ENCODE measurements around the gene OLFML3.
A peak's percentile ranks its signal among the peaks of the same experiment; 100 is the strongest.
"Not testable (repeated sequence)": the region's sequence is repeated elsewhere in the genome, so short reads cannot be mapped to it uniquely, and the experiment has no call there.

OLFML3 gene

DNA sequence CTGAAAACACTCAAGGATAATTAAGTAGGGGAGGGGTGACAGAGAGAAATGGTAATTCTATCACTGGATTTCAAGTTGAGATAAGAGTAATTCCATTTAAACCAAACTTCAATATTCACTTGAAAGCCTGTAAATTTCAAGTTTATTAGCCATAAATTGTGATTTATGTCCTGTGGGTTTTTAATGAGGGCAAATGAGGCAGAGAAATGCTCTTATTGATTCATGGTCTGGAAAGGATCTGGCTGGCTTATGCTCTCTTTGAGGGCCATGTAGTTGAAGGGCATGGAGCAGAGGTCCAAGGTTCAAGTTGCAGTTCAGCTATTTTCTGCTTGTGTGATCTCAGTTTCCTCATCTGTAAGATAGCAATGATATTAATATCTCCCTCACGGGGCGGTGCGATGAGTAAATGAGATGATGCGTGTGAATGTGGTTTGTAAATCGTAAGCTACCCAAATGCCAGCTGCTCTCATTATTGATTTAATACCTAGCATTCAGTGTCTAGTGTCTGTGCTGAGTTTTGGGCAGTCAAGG, 12.3 kb downstream of the OLFML3 start:
- no peak for DNase-seq (ENCODE audit: low read depth in 2 of 2)

DNA sequence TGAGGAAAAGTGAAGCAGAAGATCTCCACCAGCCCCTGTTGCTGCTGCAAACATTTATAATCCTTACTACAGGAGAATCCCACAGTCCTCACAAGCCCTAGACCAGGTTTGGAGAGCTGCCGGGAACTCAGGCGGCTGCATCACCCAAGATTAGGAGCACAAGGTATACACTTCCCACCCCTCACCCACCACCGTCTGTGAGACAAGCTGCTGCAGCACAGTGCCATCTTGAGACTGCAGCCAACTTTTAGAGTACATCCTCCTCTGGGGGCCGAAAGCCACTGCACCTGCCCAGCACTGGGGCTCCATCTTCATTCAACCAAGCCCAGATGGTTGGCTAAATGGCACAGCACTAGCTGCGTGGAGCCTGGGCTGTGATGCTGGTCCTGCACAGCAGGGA, 13.8 kb downstream of the OLFML3 start:
- DNase-seq (ENCODE audit: low read depth in 2 of 2) = no peak

DNA sequence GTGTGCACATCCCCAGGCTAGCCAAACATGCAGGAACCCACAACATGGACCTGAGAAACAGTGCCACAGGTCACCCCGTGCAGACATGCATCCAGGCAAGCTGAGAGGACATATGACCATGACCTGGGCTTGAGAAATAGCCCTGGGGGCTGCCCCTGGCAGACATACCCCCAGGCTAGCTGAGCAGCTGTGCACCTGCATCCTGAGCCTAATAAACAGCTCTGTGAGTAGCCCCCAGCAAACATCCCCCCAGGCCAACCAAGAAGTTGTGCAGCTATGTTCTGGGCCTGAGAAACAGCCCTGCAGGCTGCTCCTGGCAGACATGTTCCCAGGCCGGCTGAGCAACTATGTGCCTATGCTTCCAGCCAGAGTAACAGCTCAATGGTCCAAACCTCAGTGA, 14.5 kb downstream of the OLFML3 start:
- DNase-seq (ENCODE audit: low read depth in 2 of 2) = no peak

DNA sequence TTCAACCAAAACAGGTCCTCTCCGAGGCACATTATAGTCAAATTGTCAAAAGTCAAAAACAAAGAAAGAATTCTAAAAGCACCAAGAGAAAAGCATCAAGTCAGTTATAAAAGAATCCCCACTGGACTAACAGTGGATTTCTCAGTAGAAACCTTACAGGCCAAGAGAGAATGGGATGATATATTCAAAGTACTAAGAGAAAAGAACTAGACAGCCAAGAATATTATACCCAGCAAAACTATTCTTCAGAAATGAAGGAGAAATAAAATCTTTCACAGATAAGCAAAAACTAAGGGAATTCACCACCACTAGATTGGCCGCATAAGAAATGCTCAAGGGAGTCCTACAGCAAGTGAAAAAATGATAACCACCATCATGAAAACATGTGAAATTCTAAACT, 16.1 kb downstream of the OLFML3 start:
- no peak for DNase-seq (ENCODE audit: low read depth in 2 of 2)

DNA sequence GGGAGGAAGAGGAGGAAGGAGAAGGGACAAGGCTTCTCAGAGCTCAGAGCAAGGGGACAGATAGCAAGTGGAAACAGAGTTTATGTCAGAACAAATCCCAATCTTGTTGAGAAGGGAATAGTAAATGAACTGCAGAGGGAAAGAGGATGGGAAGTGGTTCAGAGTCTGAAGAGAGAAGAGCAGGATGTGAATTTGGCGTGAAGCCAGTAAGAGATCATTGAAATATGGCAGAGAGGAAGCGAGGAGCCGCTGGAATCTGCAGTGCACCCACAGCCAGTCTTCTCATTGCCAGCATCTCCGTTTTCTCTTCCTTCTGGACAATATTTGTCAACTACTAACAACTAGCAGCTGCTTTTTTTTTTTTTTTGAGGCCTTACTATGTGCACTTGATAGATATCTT, 19.1 kb downstream of the OLFML3 start:
- peak; percentile 61 to 63 for DNase-seq (ENCODE audit: low read depth in 2 of 2)

DNA sequence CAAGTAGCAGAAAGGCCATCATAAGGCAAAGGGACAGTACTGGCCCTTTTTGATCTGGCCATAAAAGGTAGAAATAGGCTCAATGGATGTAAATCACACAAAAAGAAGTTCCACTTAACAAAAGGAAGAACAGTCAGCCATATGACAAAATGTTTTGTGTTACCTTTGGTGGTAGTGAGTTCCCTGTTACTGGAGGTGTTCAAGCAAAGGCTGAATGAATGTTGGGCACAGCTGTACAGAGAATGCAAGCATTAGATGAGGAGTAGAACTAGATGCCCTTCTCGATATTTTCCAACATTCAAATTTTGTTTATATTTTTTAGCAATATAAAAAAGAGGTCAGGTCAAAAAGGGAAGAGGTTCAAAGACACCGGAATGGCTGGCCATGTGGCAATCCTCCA, 20.0 kb downstream of the OLFML3 start:
- DNase-seq (ENCODE audit: low read depth in 2 of 2) = no peak

DNA sequence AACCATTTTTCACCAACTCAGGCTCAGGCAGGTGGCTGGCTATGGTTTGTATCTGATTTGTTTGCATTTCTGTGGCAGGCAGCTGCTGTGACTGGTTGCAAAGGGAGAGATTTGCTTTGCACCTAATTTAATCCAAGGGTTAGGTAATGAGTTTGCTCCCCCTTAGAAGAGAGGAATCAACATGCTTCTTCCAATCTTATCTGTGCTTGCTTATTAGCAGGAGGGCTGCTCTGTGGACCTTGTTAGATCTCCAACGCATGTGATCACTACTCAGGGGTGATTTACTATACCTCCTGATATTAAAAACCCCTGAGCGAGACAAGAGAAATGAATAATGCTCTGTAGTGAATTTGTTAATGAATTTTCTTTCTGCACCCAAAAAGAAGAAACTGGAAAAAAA, 20.5 kb downstream of the OLFML3 start:
- DNase-seq (ENCODE audit: low read depth in 2 of 2) = no peak

DNA sequence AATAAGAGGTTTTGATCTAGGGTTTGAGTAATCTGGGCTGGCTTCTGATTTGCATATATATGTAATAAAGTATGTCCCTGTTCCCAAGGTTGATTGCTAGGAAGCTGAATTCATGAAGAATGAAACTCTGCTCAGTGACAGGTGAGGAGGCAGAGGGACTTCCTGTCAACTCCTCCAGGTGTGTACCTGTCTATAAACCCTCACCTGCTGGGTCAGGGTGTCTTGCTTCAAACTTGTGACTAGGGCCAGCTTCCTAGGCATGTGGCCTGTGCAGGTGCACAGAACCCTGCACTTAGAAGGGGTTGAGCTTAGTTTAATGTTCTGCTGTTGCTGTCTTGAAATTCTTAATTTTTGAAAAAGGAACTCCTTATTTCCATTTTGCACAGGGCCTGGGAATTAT, 21.1 kb downstream of the OLFML3 start:
- DNase-seq (ENCODE audit: low read depth in 2 of 2) = no peak

DNA sequence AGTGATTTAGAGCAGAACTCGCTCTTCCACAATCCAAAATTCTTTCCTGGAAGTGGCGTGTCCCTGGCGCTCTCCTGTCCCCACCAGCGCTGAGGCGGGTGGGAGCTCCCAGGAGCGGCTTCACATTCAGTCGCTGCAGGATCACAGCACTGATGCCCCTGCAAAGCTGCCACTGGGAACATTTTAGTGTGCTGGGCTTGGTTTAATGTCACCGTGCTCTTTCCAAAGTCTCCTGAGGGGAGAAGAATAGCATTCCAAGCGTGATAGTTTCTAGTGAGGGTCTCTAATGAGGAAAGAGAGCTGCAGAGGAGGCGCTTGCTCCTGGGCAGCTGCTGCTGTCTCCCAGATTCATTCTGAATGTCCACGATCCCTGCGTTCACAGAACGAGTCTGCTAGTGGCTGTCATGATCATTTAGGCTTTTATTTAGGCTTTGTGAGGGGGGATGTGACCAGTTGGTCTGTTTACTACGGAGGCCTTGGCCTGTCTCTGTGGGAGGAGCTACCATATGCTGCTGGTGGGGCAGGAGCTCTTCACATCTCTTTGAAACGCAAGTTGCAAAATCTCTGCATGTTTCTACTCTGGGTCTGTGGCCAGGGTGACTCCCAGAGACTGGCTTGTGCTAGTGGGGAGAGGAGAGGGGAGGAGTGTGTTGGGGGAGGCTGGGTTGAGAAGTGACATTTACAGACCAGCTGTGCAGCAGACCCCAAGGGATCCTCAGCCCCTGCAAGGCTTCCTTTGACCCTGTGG, 23.4 kb downstream of the OLFML3 start:
- peak in 1 of 2 experiments; percentile 64 for DNase-seq (ENCODE audit: low read depth in 2 of 2)

DNA sequence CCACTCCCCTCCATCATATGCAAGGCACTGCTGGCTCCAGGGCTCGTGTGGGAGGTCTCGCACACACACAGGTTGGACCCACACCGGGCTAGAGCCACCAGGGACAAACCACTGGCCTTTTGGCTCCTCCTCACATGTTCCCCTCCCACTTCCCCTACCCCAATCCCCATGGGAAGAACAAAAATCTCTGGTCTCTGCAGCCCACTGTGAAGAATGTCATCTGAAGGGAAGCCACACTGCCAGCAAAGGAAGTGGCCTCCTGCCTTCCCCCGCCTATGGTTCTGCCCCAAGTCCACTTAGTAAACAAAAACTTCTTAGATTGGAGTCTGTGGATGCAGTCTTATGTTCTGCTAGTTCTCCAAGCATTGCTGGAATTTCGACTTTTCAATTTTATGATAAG, 24.2 kb downstream of the OLFML3 start:
- no peak for DNase-seq (ENCODE audit: low read depth in 2 of 2)

DNA sequence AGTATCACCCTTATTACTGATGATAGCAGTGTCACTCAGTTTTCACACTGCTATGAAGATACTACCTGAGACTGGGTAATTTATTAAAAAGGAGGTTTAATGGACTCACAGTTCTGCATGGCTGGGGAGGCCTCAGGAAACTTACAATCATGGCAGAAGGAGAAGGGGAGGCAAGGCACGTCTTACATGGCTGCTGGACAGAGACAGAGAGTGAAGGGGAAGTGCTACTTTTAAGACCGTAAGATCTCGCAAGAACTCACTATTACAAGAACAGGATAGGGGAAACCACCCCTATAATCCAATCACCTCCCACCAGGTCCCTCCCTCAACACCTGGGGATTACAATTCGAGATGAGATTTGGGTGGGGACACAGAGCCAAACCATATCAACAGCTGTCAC, 27.6 kb downstream of the OLFML3 start:
- not testable (repeated sequence) for DNase-seq (ENCODE audit: low read depth in 2 of 2)

DNA sequence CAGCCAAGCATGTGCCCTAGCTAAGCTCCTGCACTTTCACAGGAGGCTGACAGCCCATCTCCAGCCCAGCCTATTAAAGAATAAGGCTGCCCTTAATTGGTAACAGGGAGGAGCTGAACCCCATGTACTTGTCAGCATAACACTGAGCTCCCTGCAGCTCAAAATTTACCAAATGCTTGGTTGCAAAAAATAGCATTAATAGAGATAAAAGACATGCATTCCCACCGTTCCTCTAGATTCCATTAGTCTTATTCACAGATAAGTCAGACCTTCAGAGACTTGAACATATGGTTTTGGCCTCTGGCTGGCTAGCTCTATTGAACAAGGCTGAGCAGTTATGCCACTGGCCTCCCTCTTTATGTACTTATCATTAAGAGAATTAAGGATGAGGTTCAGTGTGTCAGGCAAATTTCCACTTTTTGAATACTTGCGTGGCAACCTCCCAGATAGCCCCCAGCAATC, 29.2 kb downstream of the OLFML3 start:
- peak; percentile 36 to 39 for DNase-seq (ENCODE audit: low read depth in 2 of 2)

DNA sequence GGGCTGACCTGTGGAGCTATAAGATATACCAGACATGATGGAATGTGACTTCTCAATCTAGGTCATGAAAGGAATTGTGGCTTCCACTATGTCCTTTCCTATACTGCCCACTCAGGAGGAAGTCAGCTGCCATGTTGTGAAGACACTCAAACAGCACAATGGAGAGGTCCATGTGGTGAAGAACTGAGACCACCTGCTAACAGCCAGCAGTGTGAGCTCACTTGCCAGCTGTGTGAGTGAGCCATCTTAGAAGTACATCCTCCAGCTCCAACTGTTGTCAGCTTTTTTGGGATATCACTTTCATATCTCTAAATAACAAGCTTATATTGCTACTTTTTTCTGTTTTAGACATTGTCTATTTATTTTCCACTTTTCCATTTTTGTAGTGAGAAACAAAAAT, 29.7 kb downstream of the OLFML3 start:
- no peak for DNase-seq (ENCODE audit: low read depth in 2 of 2)

DNA sequence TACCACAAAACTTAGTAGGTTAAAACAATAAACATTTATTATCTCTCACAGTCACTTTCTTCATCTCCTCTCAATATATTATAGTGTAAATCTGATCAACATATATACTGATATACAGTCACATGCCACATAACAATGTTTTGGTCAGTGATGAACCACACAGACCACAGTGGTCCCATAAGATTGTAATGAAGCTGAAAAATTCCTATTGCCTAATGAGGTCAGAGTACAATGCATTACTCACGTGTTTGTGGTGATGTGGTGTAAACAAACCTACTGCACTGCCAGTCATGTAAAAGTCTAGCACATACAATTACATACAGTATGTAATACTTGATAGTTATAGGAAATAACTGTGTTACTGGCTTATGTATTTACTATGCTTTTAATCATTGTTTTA, 30.1 kb downstream of the OLFML3 start:
- peak; percentile 62 to 63 for DNase-seq (ENCODE audit: low read depth in 2 of 2)

DNA sequence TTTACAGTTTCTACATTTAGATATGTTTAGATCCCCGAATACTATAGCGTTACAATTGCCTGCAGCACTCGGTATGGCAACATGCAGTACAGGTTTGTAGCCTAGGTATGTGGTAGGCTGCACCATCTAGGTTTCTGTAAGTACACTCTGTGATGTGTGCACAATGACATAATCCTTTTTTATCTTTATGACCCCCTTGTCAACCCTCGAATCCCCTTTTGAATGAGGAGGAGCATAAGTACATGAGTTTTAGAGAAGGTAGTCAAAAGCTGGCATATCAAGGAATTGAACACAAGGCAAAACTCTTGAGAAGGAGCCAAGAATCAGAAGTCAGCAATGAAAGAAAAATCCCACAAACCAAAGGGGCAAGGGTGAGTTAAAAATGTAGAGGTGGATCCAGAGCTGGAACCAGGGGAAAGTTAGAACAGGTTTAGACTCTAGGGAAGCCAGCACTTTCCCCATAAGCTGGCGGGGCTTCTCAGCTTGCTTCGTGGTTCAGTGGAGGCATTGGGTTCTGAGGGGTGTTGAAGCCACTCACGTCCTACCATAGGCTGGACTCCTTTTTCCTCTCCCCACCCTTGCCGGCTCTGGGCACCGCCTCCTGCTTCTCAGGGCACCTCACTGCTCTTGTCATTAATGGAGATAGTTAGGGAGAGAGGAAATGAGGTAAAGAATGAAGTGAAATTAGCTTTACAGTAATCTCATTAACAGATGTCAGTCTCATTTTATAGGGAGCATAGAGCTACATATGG, 31.3 kb downstream of the OLFML3 start:
- no peak for DNase-seq (ENCODE audit: low read depth in 2 of 2)

DNA sequence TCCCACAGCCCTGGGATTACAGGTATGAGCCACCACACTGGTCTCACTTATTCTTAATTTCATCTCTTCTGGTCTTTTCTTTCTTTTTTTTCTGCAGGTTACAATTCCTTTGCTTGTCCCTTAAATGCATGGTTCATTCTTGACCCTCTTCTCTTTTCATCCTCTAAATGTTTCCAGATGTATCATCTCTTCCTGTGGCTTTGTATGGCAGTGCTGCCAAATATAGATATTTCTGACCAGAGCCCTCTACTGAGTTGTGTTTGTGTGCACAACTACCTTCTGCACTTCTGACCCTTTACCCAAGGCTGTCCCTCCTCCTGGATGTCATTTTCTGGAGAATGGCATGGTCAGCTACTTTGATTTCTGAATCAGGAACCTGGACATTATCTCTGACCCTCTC, 32.5 kb downstream of the OLFML3 start:
- DNase-seq (ENCODE audit: low read depth in 2 of 2) = no peak

DNA sequence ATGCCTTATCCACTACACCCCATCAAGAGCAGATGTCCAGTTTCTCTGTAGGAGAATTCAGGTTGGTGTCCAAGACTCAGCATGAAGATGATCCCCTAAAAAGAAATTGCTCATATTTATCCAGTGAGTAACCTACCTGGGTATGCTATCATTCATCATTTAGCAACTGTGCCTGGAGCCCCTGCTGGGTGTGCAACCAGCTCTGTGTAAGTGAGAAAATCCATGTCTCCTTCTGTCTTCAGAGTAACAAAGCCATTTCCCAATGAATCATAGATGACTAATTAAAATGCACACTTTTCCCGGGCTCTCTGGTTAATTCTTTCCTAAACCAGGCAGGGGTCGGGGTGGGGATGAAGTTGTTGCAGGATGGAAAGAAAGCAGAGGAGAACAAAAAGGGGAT, 35.8 kb downstream of the OLFML3 start:
- peak; percentile 41 to 44 for DNase-seq (ENCODE audit: low read depth in 2 of 2)

DNA sequence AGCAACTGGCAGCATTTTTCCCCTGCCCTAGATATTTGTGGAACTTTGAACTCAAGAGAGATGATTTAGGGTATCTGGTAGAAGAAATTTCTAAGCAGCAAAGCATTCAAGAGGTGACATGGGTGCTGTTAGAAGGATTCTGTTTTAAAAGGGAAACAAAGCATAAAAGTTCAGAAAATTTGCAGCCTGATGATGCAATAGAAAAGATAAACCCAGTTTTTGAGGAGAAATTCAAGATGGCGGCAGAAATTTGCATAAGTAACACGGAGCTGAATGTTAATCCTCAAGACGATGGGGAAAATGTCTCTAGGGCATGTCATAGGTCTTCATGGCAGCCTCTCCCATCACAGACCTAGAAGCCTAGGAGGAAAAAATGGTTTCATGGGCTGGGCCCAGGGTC, 40.5 kb downstream of the OLFML3 start:
- DNase-seq (ENCODE audit: low read depth in 2 of 2) = not testable (repeated sequence)

DNA sequence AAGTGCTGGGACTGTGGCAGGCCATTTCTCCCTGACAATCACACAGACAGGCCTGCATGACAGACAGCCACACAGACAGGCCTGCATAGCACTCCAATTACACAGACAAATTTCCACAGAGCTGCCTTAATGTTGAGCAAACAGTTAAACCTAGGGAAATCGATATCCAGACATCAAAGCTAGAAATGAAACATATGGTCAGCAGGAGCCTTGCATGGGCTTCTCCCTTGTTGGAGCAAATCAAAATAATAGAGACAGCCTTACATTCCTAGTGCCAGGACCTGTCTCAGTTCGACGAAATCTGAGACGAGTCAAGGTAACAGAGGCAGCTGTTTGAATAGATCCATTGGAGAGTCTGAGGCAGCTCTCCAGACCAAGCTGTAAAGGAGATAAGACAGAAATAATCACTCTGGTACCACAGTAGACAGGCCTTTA, 42.4 kb downstream of the OLFML3 start:
- no peak for DNase-seq (ENCODE audit: low read depth in 2 of 2)

DNA sequence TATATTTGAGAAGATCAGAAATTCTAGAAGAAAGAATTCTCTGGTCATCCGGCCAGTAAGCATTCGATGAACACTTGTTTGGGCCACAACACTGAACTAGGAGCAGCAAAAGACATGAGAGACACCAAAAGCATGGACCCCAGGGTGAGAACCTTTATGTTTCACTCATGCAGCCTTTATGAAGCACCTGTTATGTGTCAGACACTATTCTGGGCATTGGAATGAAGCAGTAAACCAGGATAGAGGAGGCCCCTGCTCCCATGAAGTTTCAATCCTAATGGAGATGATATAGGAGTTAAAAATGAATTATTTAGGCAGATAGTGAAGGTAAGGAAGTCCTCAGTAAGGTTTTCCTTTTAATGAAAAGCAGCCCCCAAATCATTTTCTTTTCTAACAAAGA, 43.6 kb downstream of the OLFML3 start:
- no peak for DNase-seq (ENCODE audit: low read depth in 2 of 2)

DNA sequence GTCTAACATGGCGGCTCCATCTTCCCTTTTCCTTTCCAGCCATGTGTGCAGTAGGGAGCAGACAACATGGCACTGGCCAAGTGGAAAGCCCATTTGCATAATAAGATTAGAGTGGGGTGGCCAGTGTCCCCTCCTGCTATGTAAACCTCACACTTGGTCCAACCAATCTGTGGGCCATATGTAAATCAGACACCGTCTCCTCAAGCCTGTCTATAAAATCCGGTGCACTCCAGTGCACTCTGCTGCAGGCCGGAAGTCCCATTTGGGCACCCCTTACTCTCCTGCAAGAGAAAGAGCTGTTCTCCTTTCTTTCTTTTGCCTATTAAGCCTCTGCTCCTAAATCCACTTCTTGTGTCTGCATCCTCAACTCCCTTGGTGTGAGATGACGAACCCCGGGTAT, 44.1 kb downstream of the OLFML3 start:
- DNase-seq (ENCODE audit: low read depth in 2 of 2) = no peak

DNA sequence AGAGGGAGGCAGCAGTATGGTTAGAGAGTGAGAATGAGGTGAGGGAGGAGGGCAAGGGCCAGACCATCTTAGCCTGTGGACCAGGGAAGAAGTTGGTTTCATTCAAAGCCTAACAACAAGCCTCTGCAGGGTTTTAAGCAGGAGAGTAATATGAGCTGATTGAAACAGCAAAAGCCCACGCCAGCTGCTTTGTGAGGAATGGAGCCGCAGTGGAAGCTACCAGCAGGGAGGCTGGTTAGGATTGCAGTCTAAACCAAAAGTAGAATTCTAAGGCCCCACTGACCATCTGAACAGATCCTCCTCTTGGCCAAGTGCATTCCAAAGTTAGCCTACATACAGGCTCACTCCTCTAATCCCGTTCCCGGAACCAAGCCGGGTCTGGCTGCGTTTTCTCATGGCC, 44.8 kb downstream of the OLFML3 start:
- DNase-seq (ENCODE audit: low read depth in 2 of 2) = no peak
